HAP-1 (cell line): ENCODE data around the gene PDCL3.
A peak's percentile ranks its signal among the peaks of the same experiment; 100 is the strongest.

Source experiments
- DNase-seq, 2 experiments: peaks; one replicate each; pipeline ENCODE4 v3.0.0-alpha.2; 2016 to 2020; ENCODE audit warnings: low spot score in 2 of 2
- H3K27me3 ChIP-seq: fragments of 250-450 bp; sonication (Bioruptor Pico); 2 replicates; pipeline ENCODE4 v1.5.1; 2020; ENCODE audit warnings: low read depth, mild to moderate bottlenecking, moderate library complexity
- H3K36me3 ChIP-seq: fragments of 250-450 bp; sonication (Bioruptor Pico); replicated peaks from 2 replicates; pipeline ENCODE4 v1.5.1; 2020; ENCODE audit warnings: mild to moderate bottlenecking
- H3K4me1 ChIP-seq: fragments of 250-450 bp; sonication (Bioruptor Pico); 2 replicates; pipeline ENCODE4 v1.5.1; 2020; ENCODE audit warnings: mild to moderate bottlenecking
- H3K4me3 ChIP-seq: fragments of 250-450 bp; sonication (Bioruptor Pico); 2 replicates; pipeline ENCODE4 v1.5.1; 2020; ENCODE audit warnings: mild to moderate bottlenecking, moderate library complexity
- H3K9me3 ChIP-seq: fragments of 250-450 bp; sonication (Bioruptor Pico); 2 replicates; pipeline ENCODE4 v1.5.1; 2020; ENCODE audit warnings: mild to moderate bottlenecking, moderate library complexity
- in situ Hi-C: fragments of 300-500 bp; cut with MboI; formaldehyde crosslinking; loops from 3 replicates; pipeline ENCODE4 v1.14.3; 2020; ENCODE audit warnings: low sequenced_read_pairs, inconsistent platforms, mixed read lengths

PDCL3 gene

DNA sequence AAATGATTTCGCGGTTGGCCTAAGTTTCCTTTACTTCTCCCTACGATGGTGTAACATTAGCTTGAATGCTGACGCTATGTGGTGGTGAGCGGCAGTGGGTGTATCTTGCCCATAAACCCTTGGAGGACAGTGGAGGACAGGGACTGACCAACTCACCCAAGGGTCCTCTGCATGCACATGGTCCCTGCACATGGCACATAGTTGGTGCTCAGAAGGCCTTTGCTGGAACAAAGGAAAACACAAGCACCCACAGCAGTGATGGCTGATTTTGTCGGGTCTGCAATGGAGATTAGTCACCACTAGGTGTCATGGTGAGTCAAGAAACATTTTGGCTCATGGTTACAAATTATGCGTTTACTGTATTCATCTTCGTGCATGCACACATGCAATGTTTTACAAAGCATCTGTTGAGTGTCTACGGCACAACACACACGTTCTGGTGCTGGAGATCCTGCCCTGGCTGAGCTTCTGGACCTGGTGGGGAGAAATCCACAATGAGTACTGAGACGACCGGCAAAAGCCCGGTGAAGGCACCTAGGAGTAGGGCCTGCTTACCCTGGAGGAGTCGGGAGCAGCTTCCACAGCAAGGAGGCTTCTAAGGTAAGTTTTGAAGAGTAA, 44.0 kb downstream of the PDCL3 start:
- Histone ChIP-seq H3K9me3 (no peaks in the 10 kb centered on the region), H3K36me3 (no peaks in the 10 kb centered on the region), H3K4me1 (peaks cover 10% of the 10 kb centered on the region), H3K4me3 (no peak overlapping the region), H3K27me3 (no peaks in the 10 kb centered on the region)
- in situ Hi-C loops, result no loop called here
- peak; percentile 32 to 64 for DNase-seq

DNA sequence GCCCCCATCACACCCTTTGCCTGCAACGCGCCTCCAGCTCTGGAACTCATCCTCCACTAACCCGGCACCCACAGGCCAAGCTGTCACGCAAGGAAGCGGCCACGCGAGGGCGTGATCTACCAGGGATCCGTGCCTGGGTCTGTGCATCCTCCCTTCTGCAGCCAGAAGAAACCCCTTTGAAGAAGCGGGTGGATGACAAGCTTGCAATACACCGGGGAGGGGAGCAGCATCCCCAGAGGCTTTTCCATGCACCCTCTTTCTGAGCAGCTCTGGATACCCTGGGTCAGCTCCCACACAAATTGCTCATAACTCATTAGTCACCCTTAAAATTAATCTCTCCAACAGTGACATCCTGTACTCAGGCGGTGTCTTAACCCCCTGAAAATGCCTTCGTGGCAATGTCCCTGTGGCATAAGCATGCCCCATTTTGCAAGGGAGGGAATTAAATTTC, 47.6 kb downstream of the PDCL3 start:
- Histone ChIP-seq H3K4me3 (no peak overlapping the region), H3K4me1 (no peaks in the 10 kb centered on the region), H3K9me3 (no peaks in the 10 kb centered on the region), H3K27me3 (no peaks in the 10 kb centered on the region), H3K36me3 (no peaks in the 10 kb centered on the region)
- peak; percentile 34 to 83 for DNase-seq
- in situ Hi-C loops, result loop anchor here (5.0 kb wide), 1 partner anchor 382 kb away; no protein-coding TSS in a partner anchor

DNA sequence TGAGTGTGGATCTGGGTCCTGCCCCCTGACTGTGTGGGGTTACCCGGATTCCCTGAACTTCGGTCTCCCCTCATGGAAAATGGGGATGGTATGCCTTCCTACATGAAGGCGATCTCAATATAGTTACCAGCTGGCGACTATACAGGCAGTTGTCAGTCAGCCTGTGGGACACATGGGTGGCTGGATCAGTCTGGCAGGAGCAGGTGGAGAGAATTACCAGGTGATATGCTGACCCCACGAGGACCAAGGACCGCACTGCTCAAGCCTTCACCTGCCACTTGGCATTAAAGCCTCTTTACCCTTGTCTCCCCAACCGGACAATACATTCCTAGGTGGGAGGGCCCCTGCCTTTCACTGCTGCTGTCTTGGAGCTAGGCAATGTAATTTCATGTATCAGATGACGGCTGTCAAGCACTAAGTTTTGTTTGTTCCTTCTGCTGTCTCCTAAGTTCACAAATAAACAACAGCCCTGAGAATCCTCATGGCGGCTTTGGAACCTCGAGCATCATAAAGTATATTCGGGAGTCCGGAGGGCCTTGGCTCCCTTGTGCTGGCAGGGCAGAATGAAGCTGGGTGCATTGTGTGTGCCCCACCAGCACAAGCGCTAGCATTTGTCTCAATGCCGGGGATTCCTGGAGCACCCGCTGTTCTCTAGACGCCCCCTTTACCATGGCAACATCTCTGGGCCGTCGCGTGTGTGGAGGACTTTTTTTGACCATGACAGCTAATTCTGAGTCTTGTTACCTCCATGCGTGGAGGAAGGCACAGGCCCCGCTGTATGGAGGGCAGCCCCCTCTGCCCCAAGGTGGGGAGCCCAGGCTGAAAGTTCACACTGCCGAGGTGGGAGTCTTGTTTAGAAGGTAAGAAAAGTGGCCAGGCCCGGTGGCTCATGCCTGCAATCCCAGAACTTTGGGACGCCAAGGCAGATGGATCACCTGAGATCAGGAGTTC, 48.6 kb downstream of the PDCL3 start:
- Histone ChIP-seq H3K4me1 (no peaks in the 10 kb centered on the region), H3K27me3 (no peaks in the 10 kb centered on the region), H3K9me3 (no peaks in the 10 kb centered on the region), H3K36me3 (no peaks in the 10 kb centered on the region), H3K4me3 (no peak overlapping the region)
- in situ Hi-C loops, result loop anchor here (5.0 kb wide), 1 partner anchor 381 kb away; no protein-coding TSS in a partner anchor
- no peak for DNase-seq

DNA sequence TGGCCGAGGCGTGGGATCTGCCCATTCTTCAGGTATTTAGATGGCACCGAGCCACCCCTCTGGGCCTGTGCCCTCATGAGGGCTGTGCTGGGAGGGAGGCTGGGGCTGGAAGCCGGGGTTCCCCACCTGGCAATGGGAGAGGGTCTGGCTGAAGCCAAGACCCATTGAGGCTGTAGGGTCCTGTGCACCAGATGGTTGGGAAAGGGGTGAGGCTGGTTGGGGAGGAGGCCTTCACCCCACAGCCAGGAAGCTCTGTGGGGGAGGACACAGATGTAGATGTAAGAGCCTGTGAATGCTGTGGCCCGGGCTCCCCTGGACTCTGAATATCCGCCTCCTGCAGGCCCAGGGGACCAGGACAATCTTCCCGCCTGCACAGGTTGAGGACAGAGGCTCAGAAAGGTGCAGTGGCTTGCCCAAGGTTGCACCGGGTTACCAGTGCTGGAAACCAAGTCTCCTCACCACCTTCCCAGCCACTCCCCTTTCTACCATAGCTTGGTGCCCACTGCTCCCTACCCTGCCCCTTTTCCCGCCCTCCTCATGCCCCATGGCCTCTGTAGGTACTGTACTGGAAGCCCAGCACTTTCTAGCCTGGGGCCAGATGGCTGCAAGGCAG, 49.7 kb downstream of the PDCL3 start:
- Histone ChIP-seq H3K9me3 (no peaks in the 10 kb centered on the region), H3K4me1 (no peaks in the 10 kb centered on the region), H3K27me3 (no peaks in the 10 kb centered on the region), H3K4me3 (no peak overlapping the region), H3K36me3 (no peaks in the 10 kb centered on the region)
- no peak for DNase-seq
- in situ Hi-C loops, result loop anchor here (5.0 kb wide), 1 partner anchor 380 kb away; no protein-coding TSS in a partner anchor

DNA sequence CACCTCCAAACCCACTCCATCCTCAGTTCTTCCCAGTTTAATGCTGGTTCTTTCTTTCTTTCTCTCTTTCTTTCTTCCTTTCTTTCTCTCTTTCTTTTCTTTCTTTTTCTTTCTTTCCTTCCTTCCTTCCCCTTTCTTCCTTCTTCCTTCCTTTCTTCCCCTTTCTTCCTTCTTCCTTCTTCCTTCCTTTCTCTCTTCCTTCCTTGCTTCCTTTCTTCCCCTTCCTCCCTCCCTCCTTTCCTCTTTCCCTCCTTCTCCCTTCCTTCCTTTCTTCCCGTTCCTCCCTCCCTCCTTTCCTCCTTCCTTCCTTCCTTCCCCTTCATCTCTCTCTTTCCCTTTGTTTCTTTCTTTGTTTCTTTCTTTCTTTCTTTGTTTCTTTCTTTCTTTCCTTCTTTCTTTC, 50.9 kb downstream of the PDCL3 start:
- H3K4me3 ChIP-seq, result no peak overlapping the region
- in situ Hi-C loops, result loop anchor here (5.0 kb wide), 1 partner anchor 379 kb away; no protein-coding TSS in a partner anchor
- no peaks in the 10 kb centered on the region for H3K36me3 ChIP-seq
- no peaks in the 10 kb centered on the region for H3K4me1 ChIP-seq
- no peaks in the 10 kb centered on the region for H3K27me3 ChIP-seq
- H3K9me3 ChIP-seq, result no peaks in the 10 kb centered on the region
- DNase-seq, result no peak

DNA sequence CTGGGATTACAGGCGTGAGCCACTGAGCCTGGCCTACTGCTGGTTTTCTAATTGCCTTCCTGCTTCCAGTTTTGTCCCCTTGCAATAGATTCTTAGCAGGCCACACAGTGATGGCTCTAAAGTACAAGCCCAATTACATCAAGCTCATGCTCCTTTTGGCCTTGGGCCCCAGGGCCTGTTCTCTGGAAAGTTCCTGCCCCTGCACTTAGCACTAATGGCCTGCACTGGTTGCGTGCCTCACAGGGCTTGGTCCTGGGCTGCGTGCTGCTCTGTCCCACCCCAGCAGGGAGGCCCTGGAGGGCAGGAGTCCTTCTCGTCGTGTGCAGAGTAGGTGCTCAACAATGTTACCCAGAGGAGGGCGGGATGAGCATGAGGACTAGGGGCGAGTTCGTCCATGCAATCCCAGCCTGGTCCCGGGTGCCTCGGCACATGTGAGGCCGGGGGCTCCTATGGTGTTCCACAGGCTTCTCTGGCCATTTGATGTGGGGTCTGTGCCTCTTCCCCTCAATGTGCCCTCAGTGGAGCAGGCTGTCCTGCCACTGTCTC, 51.7 kb downstream of the PDCL3 start:
- in situ Hi-C loops, result loop anchor here (5.0 kb wide), 1 partner anchor 378 kb away; no protein-coding TSS in a partner anchor
- Histone ChIP-seq H3K36me3 (no peaks in the 10 kb centered on the region), H3K4me3 (no peak overlapping the region), H3K4me1 (no peaks in the 10 kb centered on the region), H3K27me3 (no peaks in the 10 kb centered on the region), H3K9me3 (no peaks in the 10 kb centered on the region)
- no peak for DNase-seq

DNA sequence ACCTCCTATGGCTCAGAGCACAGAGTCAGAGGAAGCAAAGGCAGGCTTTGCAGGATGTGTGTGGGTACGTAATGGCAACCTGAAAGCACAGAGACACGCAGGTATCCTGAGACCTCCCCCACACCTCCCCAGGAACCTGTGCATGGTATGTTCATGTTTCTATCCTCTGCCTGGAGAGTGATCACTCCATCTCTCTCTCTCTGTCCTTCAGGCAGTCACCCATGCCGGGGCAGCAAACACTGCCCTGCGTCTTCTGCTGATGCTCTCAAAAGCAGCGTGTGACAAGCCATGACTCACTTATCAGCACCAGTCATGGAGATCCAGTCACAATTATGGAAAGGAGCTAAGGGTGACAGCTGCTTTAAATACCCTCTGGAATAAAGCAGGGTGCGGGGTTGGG, 52.7 kb downstream of the PDCL3 start:
- no peaks in the 10 kb centered on the region for H3K9me3 ChIP-seq
- no peaks in the 10 kb centered on the region for H3K27me3 ChIP-seq
- in situ Hi-C loops, result no loop called here
- H3K4me1 ChIP-seq, result no peaks in the 10 kb centered on the region
- H3K4me3 ChIP-seq, result no peak overlapping the region
- DNase-seq, result no peak
- no peaks in the 10 kb centered on the region for H3K36me3 ChIP-seq

DNA sequence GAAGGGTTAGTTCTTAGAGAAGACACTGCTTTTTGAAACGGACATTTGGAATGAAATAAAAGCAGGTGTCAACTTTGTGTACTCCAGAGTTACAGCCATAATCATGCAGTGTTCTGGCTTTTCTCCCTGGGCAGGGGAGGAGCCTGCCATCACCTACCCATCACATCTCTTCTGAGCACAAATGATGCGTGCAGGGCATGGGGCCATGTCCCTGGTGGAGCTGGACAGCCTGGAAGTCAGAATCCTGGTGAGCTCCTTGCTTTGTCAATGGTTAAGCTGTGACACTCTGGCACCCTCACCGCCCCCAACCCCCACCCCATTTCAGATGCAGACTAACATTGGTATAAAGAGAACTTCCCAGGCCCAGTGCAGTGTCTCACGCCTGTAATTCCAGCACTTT, 53.1 kb downstream of the PDCL3 start:
- H3K27me3 ChIP-seq, result no peaks in the 10 kb centered on the region
- in situ Hi-C loops, result no loop called here
- no peak for DNase-seq
- H3K36me3 ChIP-seq, result no peaks in the 10 kb centered on the region
- no peaks in the 10 kb centered on the region for H3K4me1 ChIP-seq
- H3K4me3 ChIP-seq, result no peak overlapping the region
- H3K9me3 ChIP-seq, result no peaks in the 10 kb centered on the region

DNA sequence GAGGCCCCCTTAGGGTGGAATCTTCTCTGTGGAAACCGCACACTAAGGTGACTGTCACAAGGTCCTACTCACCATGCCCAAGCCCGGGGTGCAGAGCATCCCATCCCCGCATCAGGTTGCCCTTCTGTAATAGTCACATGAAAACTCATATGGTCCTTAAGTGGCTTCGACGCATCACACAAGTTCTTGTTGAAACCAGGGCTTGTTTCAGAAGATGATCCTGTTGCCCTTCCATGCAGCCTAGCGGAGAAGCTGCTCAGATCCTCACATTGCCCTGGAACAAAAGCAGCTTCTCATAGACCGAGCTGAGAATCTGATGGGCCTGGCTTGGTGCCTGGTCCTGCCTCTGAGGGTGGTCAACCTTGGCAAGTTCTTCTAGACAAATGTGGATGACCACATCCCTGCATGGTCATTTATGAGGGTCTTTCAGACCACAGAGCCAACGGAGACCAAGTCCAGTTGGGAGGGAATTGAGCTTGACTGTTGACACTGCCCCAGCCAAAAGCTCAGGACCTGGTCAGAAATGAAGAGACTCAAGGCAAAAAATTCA, 54.1 kb downstream of the PDCL3 start:
- Histone ChIP-seq H3K4me3 (no peak overlapping the region), H3K27me3 (no peaks in the 10 kb centered on the region), H3K4me1 (no peaks in the 10 kb centered on the region), H3K36me3 (no peaks in the 10 kb centered on the region), H3K9me3 (no peaks in the 10 kb centered on the region)
- in situ Hi-C loops, result no loop called here
- no peak for DNase-seq

DNA sequence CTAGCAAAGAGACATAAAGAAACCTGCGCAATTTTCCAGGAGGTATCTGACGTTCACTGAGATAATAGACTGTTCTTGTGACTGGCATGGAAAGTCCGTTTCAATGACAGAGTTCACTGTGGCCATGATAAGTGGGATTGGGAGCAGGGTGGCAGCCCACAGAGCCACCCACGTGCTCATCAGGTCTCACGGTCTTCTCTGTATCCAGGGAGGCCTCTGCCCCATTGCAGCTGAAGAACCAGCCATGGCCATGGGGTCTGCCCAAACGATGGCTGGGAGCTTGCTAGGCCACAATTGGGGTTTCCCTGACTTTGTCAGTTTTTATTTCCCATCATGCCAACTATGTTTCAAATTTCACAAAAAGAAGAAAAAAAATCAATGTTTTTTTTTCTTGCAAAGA, 57.2 kb downstream of the PDCL3 start:
- H3K36me3 ChIP-seq, result no peaks in the 10 kb centered on the region
- no peaks in the 10 kb centered on the region for H3K27me3 ChIP-seq
- DNase-seq, result no peak
- H3K9me3 ChIP-seq, result no peaks in the 10 kb centered on the region
- H3K4me3 ChIP-seq, result no peak overlapping the region
- no peaks in the 10 kb centered on the region for H3K4me1 ChIP-seq
- in situ Hi-C loops, result no loop called here

DNA sequence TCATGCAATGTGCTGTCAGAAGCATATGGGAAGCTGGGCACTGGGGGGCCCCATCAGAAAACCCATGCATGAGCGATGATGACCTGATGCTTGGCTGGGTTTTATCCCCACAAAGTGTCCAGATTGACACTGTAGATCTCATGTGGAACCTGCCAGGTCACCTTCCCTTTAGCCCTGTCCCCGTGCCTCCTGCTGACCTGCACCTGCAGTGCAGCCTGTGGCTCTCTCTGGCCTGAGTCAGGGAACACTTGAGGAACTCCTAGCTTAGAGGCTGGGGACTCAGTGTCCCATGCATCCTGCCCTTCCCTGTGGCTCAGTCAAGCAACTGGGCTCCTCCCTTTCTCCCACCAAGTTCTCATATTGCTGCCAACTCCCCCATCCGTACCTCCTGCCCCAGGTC, 57.7 kb downstream of the PDCL3 start:
- DNase-seq, result no peak
- no peaks in the 10 kb centered on the region for H3K4me1 ChIP-seq
- in situ Hi-C loops, result no loop called here

DNA sequence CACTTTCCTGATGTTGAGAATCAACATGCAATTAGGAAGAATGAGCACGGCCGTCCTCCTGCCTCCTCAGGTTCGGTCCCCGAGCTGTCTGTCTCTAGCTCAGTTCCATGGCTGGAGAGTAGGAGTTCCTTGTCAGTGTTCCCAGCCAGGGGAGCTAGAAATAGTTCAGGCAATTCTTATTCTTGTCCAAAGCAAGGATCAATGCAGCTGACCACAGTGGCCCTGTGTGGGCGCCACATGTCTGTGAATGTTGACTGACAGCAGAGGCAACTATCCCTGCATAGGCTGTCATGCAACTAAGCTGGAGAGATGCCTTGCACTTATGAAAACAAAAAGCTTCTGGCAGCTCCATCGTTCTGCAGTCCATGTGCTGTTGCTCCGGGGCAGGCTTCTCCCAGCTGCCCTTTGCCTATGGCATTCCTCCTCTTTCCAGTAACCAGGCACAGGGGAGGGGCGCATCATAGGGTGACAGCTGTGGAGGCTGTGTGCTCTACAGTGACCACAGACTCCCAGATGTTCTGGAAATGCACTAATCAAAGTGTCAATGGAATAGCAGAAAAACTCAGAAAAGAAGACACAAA, 58.7 kb downstream of the PDCL3 start:
- H3K4me3 ChIP-seq, result no peak overlapping the region
- H3K27me3 ChIP-seq, result no peaks in the 10 kb centered on the region
- no peaks in the 10 kb centered on the region for H3K9me3 ChIP-seq
- no peaks in the 10 kb centered on the region for H3K4me1 ChIP-seq
- in situ Hi-C loops, result no loop called here
- no peak for DNase-seq
- no peaks in the 10 kb centered on the region for H3K36me3 ChIP-seq

More for the DNA sequence above, 57.7 kb downstream of the PDCL3 start:
- Histone ChIP-seq H3K9me3 (no peaks in the 10 kb centered on the region), H3K4me3 (no peak overlapping the region), H3K27me3 (no peaks in the 10 kb centered on the region), H3K36me3 (no peaks in the 10 kb centered on the region)

DNA sequence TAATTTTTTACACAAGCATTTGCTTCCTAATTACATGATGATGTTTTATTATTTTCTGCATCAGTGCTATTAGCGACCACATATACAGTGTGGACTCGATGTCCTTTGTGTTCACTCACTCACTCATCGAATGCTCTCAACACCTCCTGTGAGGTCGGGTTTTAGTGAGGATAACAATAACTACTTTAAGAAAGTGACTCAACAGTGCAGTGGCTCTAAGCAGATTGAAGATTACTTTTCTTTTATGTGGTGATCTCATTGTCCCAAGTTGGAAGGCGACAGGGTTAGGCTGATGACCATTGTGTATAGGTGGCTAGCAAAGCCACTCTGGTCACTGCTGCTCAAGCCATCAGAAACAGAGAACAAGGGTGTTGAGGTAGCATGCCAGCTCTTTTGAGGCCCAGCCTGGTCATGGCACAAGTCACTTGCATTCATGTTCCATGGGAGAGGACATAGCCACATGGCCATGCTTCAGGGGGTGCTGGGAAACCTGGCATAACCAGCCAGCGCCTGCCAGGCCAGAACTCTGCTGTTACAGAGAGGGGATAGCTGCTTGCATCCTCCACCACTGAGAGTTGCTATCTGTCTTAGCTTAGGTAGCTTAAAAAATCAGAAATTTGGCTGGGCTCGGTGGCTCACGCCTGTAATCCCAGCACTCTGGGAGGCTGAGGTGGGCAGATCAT, 60.4 kb downstream of the PDCL3 start:
- DNase-seq, result no peak
- Histone ChIP-seq H3K36me3 (no peaks in the 10 kb centered on the region), H3K27me3 (peaks cover 2% of the 10 kb centered on the region; the same call in 1 of the 2 replicates), H3K4me3 (no peak overlapping the region), H3K9me3 (no peaks in the 10 kb centered on the region), H3K4me1 (no peaks in the 10 kb centered on the region)
- in situ Hi-C loops, result no loop called here
